ENCODE results near the gene UBE2O. TPM values are rescaled to one million over a fixed set of nuclear protein-coding genes. Genes with fewer than 3 reads are reported as not detected.

The UBE2O gene
- total RNA-seq, 1 experiment from 2014 or later, result 52.6 TPM

- Histone ChIP-seq H2BK5ac (ENCODE audit: insufficient read length, low read length) (no peak overlapping the region), H3K79me1 (ENCODE audit: insufficient read depth, low read depth, low read length, poor library complexity, severe bottlenecking) (no peaks in the 10 kb centered on the region), H4K20me1 (ENCODE audit: control insufficient read depth, insufficient read depth, insufficient read length) (no peaks in the 10 kb centered on the region), H2BK120ac (ENCODE audit: low read depth, low read length, poor library complexity, severe bottlenecking) (no peak overlapping the region), H4K5ac (ENCODE audit: insufficient read length, low read depth, low read length) (no peak overlapping the region), H3K23me2 (ENCODE audit: insufficient read length, low read depth, low read length, poor library complexity, severe bottlenecking) (peaks cover 6% of the 10 kb centered on the region), H3K9me3 (ENCODE audit: control insufficient read depth, low read depth, low read length) (no peaks in the 10 kb centered on the region), H3K4ac (ENCODE audit: low read depth, low read length) (no peak overlapping the region), H2BK15ac (ENCODE audit: low read depth, low read length) (no peak overlapping the region), H3K14ac (ENCODE audit: insufficient read depth, low read length) (no peak overlapping the region), H2AFZ (ENCODE audit: low read length) (no peak overlapping the region), H3K27ac (ENCODE audit: insufficient read length, low read depth, low read length) (no peak overlapping the region), H3K18ac (ENCODE audit: insufficient read length, low read depth, low read length) (no peak overlapping the region), H2AK5ac (ENCODE audit: insufficient read length, low read length) (no peak overlapping the region), H3K56ac (ENCODE audit: insufficient read length, low read depth, low read length) (no peak overlapping the region), H3K79me2 (ENCODE audit: insufficient read depth, low read length) (no peaks in the 10 kb centered on the region), H3K27me3 (ENCODE audit: insufficient read depth, low read length) (no peaks in the 10 kb centered on the region), H3K4me2 (ENCODE audit: insufficient read depth, insufficient read length, low read length) (no peak overlapping the region), H3T11ph (ENCODE audit: low read length) (no peak overlapping the region), H3K23ac (ENCODE audit: insufficient read length, low read depth, low read length) (no peak overlapping the region), H3K9ac (ENCODE audit: extremely low read depth, insufficient read length, low read length) (no peak overlapping the region), H4K91ac (ENCODE audit: insufficient read length, low read depth, low read length) (no peak overlapping the region), H2BK12ac (ENCODE audit: insufficient read length, low read depth, low read length) (no peak overlapping the region), H2BK20ac (ENCODE audit: low read depth, low read length, poor library complexity, severe bottlenecking) (no peak overlapping the region), H4K8ac (replicated peaks; ENCODE audit: insufficient read length, low read depth, low read length) (no peak overlapping the region), H3K4me1 (ENCODE audit: insufficient read depth, low read length) (no peaks in the 10 kb centered on the region; the same call in 1 of the 2 replicates)
- Mint-ChIP-seq H3K9me3 (no peaks in the 10 kb centered on the region; a peak in 1 of 5 replicates), H3K36me3 (ENCODE audit: insufficient read depth in 1 of 3, low read depth in 3 of 3) (no peaks in the 10 kb centered on the region; a peak in 2 of 7 replicates), H3K27me3 (ENCODE audit: low read depth) (peaks cover 7% of the 10 kb centered on the region), H3K27ac (no peak overlapping the region), H3K4me1 (peaks cover 45 to 62% of the 10 kb centered on the region in 2 experiments), H3K4me3 (no peak overlapping the region)
- TF ChIP-seq CTCF (conservative IDR thresholded peaks at IDR 0.05), result no peak
- no CpG with 5 or more reads among the region's 16 CpGs for WGBS (ENCODE audit: extremely low coverage, insufficient read length, low lambda C conversion rate)
- no peak for DNase-seq
Observed at GRCh38 chr17:76495663-76496400, 42.9 kb upstream of the UBE2O start.
